Ishikawa (cell line): Measurements from ENCODE around the gene DEFB112.

Experiments
- EP300 ChIP-seq: IDR thresholded peaks from 2 replicates; pipeline ENCODE4 v1.6.1; 2012; ENCODE audit warnings: borderline replicate concordance
- RAD21 ChIP-seq: IDR thresholded peaks from 2 replicates; pipeline ENCODE4 v1.6.1; 2012; ENCODE audit warnings: low read depth
- REST ChIP-seq: IDR thresholded peaks from 2 replicates; pipeline ENCODE4 v1.6.1; 2012; ENCODE audit warnings: low read depth, mild to moderate bottlenecking
- TAF1 ChIP-seq: IDR thresholded peaks from 2 replicates; pipeline ENCODE4 v1.6.1; 2012; ENCODE audit warnings: low read depth, mild to moderate bottlenecking
- YY1 ChIP-seq: IDR thresholded peaks from 2 replicates; pipeline ENCODE4 v1.6.1; 2012; ENCODE audit warnings: low read depth

- TF ChIP-seq RAD21 (no peak), EP300 (no peak), TAF1 (no peak), REST (no peak), YY1 (no peak)
Measured at GRCh38 chr6:50093938-50094272, 44.2 kb upstream of the DEFB112 start.
